SU-DHL-6 (cell line): ENCODE results near the gene HOXA6.

Experiments
- H2AFZ ChIP-seq: fragments of 200-600 bp; sonication (generic); 2 replicates; pipeline ENCODE4 v1.6.1; 2014; ENCODE audit warnings: low read depth, mild to moderate bottlenecking, moderate library complexity, mixed read lengths, antibody characterized with exemption, low read length; ENCODE audit not compliant: severe bottlenecking
- H3F3A ChIP-seq: fragments of 200-600 bp; shearing (Covaris generic); 2 replicates; pipeline ENCODE4 v1.6.0; 2016; ENCODE audit warnings: antibody characterized with exemption, mild to moderate bottlenecking; ENCODE audit not compliant: insufficient read depth
- H3K27ac ChIP-seq: fragments of 200-600 bp; sonication (generic); 2 replicates; pipeline ENCODE4 v1.5.1; 2016; ENCODE audit warnings: low read depth, mild to moderate bottlenecking, low read length, moderate library complexity, mixed read lengths
- H3K27me3 ChIP-seq: fragments of 200-600 bp; sonication (generic), shearing (Covaris generic); 2 replicates; pipeline ENCODE4 v1.6.0; 2014; ENCODE audit warnings: mild to moderate bottlenecking, low read length
- H3K36me3 ChIP-seq: fragments of 200-600 bp; sonication (generic); 2 replicates; pipeline ENCODE4 v1.6.1; 2014; ENCODE audit warnings: mild to moderate bottlenecking, low read length, mixed read lengths
- H3K4me2 ChIP-seq: fragments of 300-600, 200-600 bp; shearing (Covaris generic), sonication (generic); 2 replicates; pipeline ENCODE4 v1.6.0; 2014; ENCODE audit warnings: low read length, low read depth, mild to moderate bottlenecking; ENCODE audit not compliant: poor library complexity, severe bottlenecking
- H3K4me3 ChIP-seq: fragments of 200-600 bp; sonication (generic); 2 replicates; pipeline ENCODE4 v1.5.1; 2014; ENCODE audit warnings: antibody characterized with exemption, low read length, mild to moderate bottlenecking, mixed read lengths; ENCODE audit not compliant: insufficient read depth, poor library complexity, severe bottlenecking
- H3K79me2 ChIP-seq: fragments of 200-600 bp; sonication (generic); 2 replicates; pipeline ENCODE4 v1.6.1; 2014; ENCODE audit warnings: mild to moderate bottlenecking, low read length, moderate library complexity; ENCODE audit not compliant: insufficient read depth
- H3K9ac ChIP-seq: fragments of 200-600 bp; sonication (generic); 2 replicates; pipeline ENCODE4 v1.7.0; 2014; ENCODE audit warnings: mild to moderate bottlenecking, low read length
- H3K9me2 ChIP-seq: fragments of 200-600 bp; sonication (generic); replicated peaks from 2 replicates; pipeline ENCODE4 v1.6.1; 2014; ENCODE audit warnings: low read length; ENCODE audit not compliant: insufficient read depth
- H3K9me3 ChIP-seq: fragments of 200-600 bp; sonication (generic); 2 replicates; pipeline ENCODE4 v1.6.1; 2014; ENCODE audit warnings: low read length, mixed read lengths; ENCODE audit not compliant: insufficient read depth
- H4K20me1 ChIP-seq: fragments of 200-600 bp; sonication (generic); 2 replicates; pipeline ENCODE4 v1.6.1; 2014; ENCODE audit warnings: low read depth, mild to moderate bottlenecking, antibody characterized with exemption, low read length, moderate library complexity, mixed read lengths
- EZH2phosphoT487 ChIP-seq: fragments of 200-600 bp; sonication (generic), shearing (Covaris generic); conservative IDR thresholded peaks from 2 replicates; pipeline ENCODE4 v1.6.1; 2018; ENCODE audit warnings: mild to moderate bottlenecking, antibody characterized with exemption, low read length, moderate library complexity, mixed read lengths
- TF ChIP-seq, protein P1 (sequence below): fragments of 200-600 bp; sonication (generic); IDR thresholded peaks from one replicate; pipeline ENCODE4 v1.5.1; 2017; ENCODE audit warnings: antibody characterized with exemption, mild to moderate bottlenecking, low read length, moderate library complexity; ENCODE audit not compliant: insufficient read depth, poor library complexity, severe bottlenecking

The HOXA6 gene

DNA sequence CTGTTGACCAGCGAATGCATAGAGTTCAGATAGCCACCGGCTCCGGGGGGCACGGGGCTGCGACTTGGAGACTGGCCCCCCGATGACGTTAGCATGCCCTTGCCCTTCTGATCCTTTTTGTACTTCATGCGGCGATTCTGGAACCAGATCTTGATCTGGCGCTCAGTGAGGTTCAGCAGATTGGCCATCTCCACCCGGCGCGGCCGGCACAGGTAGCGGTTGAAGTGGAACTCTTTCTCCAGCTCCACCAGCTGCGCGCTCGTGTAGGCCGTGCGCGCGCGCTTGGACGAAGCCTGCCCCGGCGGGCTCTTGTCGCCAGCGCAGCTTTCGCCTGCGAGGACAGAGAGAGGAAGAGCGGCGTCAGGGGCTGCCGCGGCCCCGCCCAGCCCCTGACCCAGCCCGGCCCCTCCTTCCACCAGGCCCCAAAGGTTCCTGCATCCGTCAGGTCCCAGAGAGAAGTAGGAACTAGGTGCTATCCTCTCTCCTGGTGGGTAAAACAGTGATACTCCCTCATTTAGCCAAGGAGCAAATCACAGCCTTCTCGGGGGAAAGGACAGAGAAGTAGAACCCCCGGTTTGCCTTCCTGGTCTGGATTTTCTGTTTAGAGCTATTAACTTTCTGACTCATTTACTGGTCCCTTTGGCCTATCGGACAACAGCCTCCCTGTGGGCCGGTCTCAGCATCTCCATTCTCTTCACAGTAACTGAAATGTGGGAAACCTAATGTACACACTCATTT, 39.0 kb downstream of the HOXA6 start:
- Histone ChIP-seq H3K4me2 (no peak overlapping the region), H3K4me3 (no peak overlapping the region), H3K79me2 (no peaks in the 10 kb centered on the region), H3K9me2 (no peaks in the 10 kb centered on the region), H3K27ac (no peak overlapping the region), H2AFZ (no peak overlapping the region), H3F3A (no peaks in the 10 kb centered on the region), H4K20me1 (no peaks in the 10 kb centered on the region), H3K36me3 (no peaks in the 10 kb centered on the region), H3K27me3 (no peaks in the 10 kb centered on the region), H3K9me3 (no peaks in the 10 kb centered on the region), H3K9ac (no peak overlapping the region)
- TF ChIP-seq EZH2phosphoT487, result no peak
- TF ChIP-seq, protein P1, sequence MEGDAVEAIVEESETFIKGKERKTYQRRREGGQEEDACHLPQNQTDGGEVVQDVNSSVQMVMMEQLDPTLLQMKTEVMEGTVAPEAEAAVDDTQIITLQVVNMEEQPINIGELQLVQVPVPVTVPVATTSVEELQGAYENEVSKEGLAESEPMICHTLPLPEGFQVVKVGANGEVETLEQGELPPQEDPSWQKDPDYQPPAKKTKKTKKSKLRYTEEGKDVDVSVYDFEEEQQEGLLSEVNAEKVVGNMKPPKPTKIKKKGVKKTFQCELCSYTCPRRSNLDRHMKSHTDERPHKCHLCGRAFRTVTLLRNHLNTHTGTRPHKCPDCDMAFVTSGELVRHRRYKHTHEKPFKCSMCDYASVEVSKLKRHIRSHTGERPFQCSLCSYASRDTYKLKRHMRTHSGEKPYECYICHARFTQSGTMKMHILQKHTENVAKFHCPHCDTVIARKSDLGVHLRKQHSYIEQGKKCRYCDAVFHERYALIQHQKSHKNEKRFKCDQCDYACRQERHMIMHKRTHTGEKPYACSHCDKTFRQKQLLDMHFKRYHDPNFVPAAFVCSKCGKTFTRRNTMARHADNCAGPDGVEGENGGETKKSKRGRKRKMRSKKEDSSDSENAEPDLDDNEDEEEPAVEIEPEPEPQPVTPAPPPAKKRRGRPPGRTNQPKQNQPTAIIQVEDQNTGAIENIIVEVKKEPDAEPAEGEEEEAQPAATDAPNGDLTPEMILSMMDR, result no peak

DNA sequence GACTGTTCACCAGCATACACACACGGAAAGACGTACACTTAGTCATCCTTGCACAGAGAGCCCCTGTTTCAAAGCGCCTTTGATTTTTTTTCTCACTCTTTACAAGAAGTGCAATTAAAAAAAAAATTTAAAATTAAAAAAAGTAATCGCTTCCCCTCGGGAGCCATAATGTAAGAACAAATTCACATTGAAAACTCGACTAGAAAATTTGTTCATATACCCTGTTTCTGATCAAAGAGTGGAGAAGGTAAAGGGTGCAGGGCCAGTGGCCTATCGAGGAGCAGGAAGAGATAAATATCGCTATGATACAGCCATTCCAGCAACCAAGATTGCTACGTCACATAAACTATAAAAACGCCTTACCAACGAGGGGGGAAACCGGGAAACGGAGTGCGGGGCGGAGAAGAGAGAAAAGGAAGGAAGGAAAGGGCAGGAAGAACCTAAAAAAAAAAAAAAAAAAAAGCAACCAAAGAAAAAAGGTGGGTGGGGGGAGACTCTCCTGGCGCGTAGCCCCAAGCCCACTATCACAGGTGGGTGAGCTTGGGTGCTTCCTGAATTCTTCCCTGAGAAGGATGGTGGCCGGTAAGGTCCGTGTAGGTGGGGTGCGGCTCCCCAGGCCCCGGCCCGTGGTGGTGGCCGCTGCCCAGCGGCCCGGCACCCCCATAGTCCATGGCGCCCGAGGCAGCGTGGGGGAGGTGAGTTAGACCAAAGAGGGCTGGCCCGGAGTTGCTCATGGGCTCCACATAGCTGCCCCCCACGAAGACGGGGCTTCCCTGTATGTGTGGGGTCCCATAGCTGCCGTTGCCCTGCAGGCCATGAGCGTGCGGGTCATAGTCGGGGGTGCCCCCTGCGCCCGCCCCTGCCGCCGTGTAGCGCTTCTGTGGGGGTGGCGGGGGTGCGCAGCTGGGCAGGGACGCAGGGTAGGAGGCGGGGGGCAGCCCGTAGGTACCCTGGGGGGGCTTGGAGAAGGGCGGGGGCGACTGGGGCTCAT, 39.9 kb downstream of the HOXA6 start:
- TF ChIP-seq, protein P1, result no peak
- no peak for TF ChIP-seq EZH2phosphoT487
- no peak overlapping the region for H3K27ac ChIP-seq
- H3F3A ChIP-seq, result no peaks in the 10 kb centered on the region
- H3K36me3 ChIP-seq, result no peaks in the 10 kb centered on the region
- no peaks in the 10 kb centered on the region for H3K9me3 ChIP-seq
- no peak overlapping the region for H3K4me2 ChIP-seq
- H3K4me3 ChIP-seq, result no peak overlapping the region
- H4K20me1 ChIP-seq, result no peaks in the 10 kb centered on the region
- no peak overlapping the region for H2AFZ ChIP-seq
- H3K9me2 ChIP-seq, result no peaks in the 10 kb centered on the region
- no peaks in the 10 kb centered on the region for H3K27me3 ChIP-seq
- H3K79me2 ChIP-seq, result no peaks in the 10 kb centered on the region
- H3K9ac ChIP-seq, result no peak overlapping the region

DNA sequence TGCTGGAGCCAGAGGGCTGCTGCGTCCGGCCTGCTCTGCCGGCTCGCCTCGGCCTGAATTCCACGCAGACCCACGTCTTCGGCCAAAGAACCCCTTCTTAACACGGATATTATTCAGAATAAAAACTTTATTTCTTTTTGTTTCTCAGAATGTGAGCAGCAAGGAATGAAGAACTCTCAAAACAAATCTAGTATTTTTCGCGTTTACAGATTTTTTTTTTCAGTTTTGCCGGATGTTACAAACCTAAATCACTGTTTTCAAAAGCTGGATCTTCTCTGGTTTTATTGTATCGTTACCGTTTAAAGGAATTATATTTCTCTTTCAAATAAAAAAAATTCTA, 40.7 kb downstream of the HOXA6 start:
- H3F3A ChIP-seq, result no peaks in the 10 kb centered on the region
- H2AFZ ChIP-seq, result no peak overlapping the region
- H4K20me1 ChIP-seq, result no peaks in the 10 kb centered on the region
- H3K36me3 ChIP-seq, result no peaks in the 10 kb centered on the region
- no peak overlapping the region for H3K9ac ChIP-seq
- no peaks in the 10 kb centered on the region for H3K9me3 ChIP-seq
- no peaks in the 10 kb centered on the region for H3K9me2 ChIP-seq
- TF ChIP-seq, protein P1, result no peak
- TF ChIP-seq EZH2phosphoT487, result no peak
- no peak overlapping the region for H3K27ac ChIP-seq
- no peak overlapping the region for H3K4me2 ChIP-seq
- no peak overlapping the region for H3K4me3 ChIP-seq
- H3K27me3 ChIP-seq, result no peaks in the 10 kb centered on the region
- H3K79me2 ChIP-seq, result no peaks in the 10 kb centered on the region
